ENCODE data around the gene PID1.

The PID1 gene

DNA sequence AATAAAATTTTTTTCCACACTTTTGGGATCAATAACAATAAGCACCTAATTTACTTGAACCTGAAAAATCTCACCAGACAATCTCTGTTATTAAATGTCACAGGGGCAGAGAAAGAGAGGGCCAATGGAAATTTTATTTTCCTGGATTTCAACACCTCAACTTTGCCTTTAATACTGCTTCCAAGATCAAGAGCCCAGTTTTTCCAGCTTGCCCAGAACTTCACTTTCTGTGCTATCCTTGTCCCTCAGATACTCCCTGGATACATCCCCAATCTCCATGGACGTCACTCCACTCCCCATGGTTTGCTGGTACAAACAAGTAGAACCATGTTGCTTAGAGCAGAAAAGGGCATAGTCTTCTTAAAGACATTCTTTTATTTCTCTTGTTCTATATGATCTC lies 29.3 kb upstream of the PID1 start:
- TF ChIP-seq CTCF (IDR thresholded peaks at IDR 0.05; ENCODE audit: low read length, missing control alignments) = no peak
- H3K4me3 ChIP-seq (replicated peaks; ENCODE audit: low read depth, low read length) = no peak overlapping the region
- DNase-seq (ENCODE audit: low read depth) = no peak

DNA sequence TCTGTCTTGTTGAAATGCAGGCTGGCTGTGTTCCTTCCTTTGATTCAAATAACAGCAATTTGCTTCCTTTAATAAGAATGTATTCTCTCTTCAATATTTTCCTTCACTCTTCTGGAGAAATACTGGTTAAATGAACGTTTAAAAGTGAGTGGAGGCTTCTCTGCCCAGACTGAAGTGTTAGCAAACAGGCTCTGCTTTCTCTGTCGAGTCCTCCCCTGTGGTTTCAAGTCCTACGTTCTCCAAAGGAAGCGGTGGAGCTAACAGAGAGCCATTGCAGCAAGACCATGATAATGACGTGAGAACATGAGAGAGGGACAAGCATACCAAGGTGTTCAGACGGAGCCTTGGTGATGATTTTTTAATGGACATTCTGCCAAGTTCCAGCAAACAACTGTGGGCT lies 26.2 kb upstream of the PID1 start:
- H3K4me3 ChIP-seq (replicated peaks; ENCODE audit: low read depth, low read length) = no peak overlapping the region
- no peak for TF ChIP-seq CTCF (IDR thresholded peaks at IDR 0.05; ENCODE audit: low read length, missing control alignments)
- peak; percentile 62 for DNase-seq (ENCODE audit: low read depth)

GRCh38 chr2:229296536-229296935 lies 25.4 kb upstream of the PID1 start:
- TF ChIP-seq CTCF (IDR thresholded peaks at IDR 0.05; ENCODE audit: low read length, missing control alignments) = no peak
- no peak overlapping the region for H3K4me3 ChIP-seq (replicated peaks; ENCODE audit: low read depth, low read length)
- peak; percentile 23 for DNase-seq (ENCODE audit: low read depth)

DNA sequence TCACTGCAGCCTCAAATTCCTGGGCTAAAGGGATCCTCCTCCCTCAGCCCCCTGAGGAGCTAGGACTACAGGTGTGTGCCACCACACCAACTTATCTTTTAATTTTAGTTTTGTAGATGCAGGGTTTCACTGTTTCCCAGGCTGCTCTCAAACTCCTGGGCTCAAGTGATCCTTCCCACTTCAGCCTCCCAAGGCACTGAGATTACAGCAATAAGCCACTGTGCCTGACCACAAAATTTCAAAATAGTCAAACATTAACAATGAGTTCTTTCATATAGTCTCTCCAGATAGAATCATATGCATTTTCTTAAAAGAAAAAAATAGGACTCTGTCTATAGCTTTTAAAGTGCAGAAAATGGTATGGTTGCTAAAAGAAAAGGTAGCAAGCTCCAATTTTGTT lies 24.9 kb upstream of the PID1 start:
- DNase-seq (ENCODE audit: low read depth) = peak; percentile 68
- no peak overlapping the region for H3K4me3 ChIP-seq (replicated peaks; ENCODE audit: low read depth, low read length)
- no peak for TF ChIP-seq CTCF (IDR thresholded peaks at IDR 0.05; ENCODE audit: low read length, missing control alignments)

DNA sequence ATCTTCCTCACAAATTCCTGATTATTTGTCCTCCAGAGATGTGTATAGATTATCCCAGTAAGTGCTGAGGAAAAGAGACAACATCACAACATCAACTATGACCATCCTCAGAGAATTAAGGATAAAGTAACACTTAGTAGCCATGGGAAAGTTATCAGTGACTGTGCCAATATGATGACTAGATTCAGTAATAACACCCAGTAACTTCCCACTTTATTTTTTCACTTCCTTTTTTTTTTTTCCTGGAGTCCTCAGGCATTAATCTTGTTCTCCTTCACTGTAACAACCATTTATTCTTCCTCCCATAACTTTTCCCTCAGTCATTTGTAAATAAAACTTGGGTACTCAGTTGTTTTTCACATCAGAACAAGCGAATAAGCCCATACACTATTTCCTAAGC lies 16.7 kb upstream of the PID1 start:
- DNase-seq (ENCODE audit: low read depth) = no peak
- no peak for TF ChIP-seq CTCF (IDR thresholded peaks at IDR 0.05; ENCODE audit: low read length, missing control alignments)
- H3K4me3 ChIP-seq (replicated peaks; ENCODE audit: low read depth, low read length) = no peak overlapping the region

DNA sequence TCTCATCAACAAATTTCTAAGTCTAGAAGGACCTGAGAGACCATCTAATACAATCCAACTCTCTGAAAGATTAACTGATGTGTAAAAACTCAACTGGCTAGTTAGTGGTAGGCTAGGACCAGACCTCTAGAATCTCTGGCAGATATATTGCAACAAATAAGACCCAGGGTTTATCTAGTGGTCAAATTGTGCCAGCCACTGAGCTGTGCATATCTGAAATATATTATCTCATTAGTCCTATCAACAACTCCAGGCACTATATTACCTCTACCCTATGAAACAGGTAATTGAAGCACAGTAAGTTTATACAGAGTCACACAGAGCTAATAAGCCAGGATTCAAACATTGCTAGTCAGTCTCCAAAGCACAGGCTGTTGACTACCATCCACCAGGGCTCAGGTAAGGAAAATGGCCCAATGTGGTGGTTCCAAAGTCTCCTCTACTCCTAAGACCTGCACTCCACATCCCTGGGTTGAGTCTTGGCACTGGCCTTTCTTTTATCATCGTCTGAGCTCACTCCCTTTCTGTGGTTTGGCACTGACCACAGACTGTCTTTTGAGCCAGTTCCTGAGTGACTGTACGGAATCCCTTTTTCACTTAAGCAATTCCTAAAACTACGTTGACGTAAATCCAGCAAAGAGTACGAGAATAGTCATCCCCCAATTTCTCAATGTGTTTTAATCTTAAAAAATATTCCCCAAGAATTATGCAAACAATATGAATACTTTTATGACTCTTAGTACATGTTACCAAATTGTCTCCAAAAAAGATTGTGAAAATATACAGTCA lies 11.9 kb upstream of the PID1 start:
- no peak overlapping the region for H3K4me3 ChIP-seq (replicated peaks; ENCODE audit: low read depth, low read length)
- no peak for TF ChIP-seq CTCF (IDR thresholded peaks at IDR 0.05; ENCODE audit: low read length, missing control alignments)
- DNase-seq (ENCODE audit: low read depth) = peak; percentile 100

GRCh38 chr2:229279516-229279915 lies 8.4 kb upstream of the PID1 start:
- DNase-seq (ENCODE audit: low read depth) = no peak
- H3K4me3 ChIP-seq (replicated peaks; ENCODE audit: low read depth, low read length) = no peak overlapping the region
- TF ChIP-seq CTCF (IDR thresholded peaks at IDR 0.05; ENCODE audit: low read length, missing control alignments) = no peak

Measured in fibroblast of pulmonary artery (primary cell).